AG09319 (cell line): ENCODE results near the gene SCYL1.
"Not testable (repeated sequence)": the region's sequence is repeated elsewhere in the genome, so short reads cannot be mapped to it uniquely, and the experiment has no call there.

ENCODE experiments used
- DNase-seq: peaks from one replicate; pipeline ENCODE4 v3.0.0-alpha.2; 2010; ENCODE audit warnings: low read depth; ENCODE audit errors: extremely low read depth
- TF ChIP-seq, protein P1 (sequence below): IDR thresholded peaks from 2 replicates; pipeline ENCODE4 v1.5.1; 2011; ENCODE audit warnings: low read depth, mild to moderate bottlenecking, inconsistent platforms, low read length, moderate library complexity

The SCYL1 gene

GRCh38 chr11:65504674-65505465 lies 20.0 kb upstream of the SCYL1 start:
- TF ChIP-seq, protein P1, sequence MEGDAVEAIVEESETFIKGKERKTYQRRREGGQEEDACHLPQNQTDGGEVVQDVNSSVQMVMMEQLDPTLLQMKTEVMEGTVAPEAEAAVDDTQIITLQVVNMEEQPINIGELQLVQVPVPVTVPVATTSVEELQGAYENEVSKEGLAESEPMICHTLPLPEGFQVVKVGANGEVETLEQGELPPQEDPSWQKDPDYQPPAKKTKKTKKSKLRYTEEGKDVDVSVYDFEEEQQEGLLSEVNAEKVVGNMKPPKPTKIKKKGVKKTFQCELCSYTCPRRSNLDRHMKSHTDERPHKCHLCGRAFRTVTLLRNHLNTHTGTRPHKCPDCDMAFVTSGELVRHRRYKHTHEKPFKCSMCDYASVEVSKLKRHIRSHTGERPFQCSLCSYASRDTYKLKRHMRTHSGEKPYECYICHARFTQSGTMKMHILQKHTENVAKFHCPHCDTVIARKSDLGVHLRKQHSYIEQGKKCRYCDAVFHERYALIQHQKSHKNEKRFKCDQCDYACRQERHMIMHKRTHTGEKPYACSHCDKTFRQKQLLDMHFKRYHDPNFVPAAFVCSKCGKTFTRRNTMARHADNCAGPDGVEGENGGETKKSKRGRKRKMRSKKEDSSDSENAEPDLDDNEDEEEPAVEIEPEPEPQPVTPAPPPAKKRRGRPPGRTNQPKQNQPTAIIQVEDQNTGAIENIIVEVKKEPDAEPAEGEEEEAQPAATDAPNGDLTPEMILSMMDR = no peak
- no peak for DNase-seq

DNA sequence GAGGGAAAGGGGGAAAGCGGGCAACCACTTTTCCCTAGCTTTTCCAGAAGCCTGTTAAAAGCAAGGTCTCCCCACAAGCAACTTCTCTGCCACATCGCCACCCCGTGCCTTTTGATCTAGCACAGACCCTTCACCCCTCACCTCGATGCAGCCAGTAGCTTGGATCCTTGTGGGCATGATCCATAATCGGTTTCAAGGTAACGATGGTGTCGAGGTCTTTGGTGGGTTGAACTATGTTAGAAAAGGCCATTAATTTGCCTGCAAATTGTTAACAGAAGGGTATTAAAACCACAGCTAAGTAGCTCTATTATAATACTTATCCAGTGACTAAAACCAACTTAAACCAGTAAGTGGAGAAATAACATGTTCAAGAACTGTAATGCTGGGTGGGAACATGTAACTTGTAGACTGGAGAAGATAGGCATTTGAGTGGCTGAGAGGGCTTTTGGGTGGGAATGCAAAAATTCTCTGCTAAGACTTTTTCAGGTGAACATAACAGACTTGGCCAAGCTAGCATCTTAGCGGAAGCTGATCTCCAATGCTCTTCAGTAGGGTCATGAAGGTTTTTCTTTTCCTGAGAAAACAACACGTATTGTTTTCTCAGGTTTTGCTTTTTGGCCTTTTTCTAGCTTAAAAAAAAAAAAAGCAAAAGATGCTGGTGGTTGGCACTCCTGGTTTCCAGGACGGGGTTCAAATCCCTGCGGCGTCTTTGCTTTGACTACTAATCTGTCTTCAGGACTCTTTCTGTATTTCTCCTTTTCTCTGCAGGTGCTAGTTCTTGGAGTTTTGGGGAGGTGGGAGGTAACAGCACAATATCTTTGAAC lies 19.2 kb upstream of the SCYL1 start:
- TF ChIP-seq, protein P1 = no peak
- no peak for DNase-seq

DNA sequence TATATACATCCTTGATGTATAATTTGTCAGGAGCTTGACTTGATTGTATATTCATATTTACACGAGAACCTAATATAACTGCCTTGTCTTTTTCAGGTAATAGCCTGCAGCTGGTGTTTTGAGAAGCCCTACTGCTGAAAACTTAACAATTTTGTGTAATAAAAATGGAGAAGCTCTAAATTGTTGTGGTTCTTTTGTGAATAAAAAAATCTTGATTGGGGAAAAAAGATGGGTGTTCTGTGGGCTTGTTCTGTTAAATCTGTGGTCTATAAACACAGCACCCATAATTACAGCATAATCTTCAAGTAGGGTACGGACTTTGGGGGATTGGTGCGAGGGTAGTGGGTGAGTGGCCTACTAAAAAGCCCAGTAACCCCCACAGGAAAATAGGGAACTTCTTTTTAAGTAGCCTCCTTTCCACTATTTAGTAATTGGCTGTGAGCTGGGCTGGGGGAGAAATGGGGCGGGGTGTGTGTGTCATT lies 18.6 kb upstream of the SCYL1 start:
- TF ChIP-seq, protein P1 = no peak
- DNase-seq = no peak

- DNase-seq = peak; percentile 92
- TF ChIP-seq, protein P1 = no peak
These were observed 17.9 kb upstream of the SCYL1 start for GRCh38 chr11:65506772-65507505.

DNA sequence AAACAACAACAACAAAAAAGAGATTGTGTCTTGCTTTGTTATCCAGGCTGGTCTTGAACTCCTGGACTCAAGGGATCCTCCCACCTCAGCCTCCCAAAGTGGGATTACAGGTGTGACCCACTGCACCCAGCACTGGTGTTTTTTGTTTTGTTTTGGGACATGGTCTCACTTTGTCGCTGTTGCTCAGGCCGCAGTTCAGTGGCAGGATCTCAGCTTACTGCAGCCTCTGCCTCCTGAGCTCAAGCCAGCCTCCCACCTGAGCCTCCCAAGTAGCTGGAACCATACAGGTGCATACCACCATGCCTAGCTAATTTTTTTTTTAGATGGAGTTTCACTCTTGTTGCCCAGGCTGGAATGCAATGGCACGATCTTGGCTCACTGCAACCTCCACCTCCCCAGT lies 12.6 kb upstream of the SCYL1 start:
- DNase-seq = not testable (repeated sequence)

DNA sequence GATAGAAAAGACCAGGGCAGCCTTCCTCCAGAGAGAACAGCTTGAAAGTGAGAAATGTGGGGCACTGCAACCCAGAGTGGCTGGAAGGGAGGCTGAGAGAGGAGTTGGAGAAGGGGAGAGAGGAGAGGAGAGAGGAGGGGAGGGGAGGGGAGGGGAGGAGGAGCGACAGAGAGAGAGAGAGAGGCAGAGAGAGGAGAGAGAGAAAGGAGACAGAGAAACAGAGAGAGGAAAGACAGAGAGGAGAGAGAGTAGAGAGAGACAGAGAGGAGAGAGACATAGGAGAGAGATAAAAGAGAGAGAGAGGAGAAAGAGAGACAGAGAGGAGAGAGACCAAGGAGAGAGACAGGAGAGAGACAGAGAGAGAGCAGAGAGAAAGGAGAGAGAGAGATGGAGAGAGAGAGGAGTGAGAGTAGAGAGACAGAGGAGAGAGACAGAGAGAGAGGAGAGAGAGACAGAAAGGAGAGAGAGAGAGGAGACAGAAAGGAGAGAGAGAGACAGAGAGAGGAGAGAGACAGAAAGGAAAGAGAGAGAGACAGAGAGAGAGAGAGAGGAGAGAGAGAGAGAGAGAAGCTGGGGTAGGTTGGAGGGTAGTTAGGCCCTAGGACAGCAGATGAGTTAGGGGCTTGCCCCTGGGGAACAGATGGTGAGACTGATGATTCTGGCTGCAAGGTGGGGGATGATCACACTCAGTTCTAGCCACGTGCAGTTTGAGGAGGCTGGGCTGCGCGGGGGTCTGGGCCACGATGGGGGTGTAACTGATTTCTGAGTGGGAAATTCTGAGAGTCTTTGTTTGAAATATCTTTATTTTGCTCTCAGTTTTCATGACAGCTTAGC lies 8.5 kb upstream of the SCYL1 start:
- TF ChIP-seq, protein P1 = no peak
- no peak for DNase-seq

- not testable (repeated sequence) for DNase-seq
These were observed 5.8 kb upstream of the SCYL1 start for GRCh38 chr11:65518941-65519549.

DNA sequence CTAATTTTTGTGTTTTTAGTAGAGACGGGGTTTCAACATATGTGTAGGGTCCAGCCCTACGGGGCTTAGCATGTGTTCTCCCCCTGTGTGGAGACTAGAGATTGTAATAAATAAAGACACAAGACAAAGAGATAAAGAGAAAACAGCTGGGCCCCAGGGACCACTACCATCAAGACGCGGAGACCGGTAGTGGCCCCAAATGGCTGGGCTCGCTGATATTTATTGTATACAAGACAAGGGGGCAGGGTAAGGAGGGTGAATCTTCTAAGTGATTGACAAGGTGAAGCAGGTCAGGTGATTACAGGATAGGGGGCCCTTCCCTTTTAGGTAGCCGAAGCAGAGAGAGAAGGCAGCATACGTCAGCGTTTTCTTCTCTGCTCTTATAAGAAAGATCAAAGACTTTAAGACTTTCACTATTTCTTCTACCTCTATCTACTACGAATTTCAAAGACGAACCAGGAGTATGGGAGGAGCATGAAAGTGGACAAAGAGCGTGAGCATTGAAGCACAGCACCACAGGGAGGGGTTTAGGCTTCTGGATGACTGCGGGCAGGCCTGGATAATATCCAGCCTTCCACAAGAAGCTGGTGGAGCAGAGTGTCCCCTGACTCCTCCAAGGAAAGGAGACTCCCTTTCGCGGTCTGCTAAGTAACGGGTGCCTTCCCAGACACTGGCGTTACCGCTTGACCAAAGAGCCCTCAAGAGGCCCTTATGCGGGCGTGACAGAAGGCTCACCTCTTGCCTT lies 2.9 kb upstream of the SCYL1 start:
- not testable (repeated sequence) for DNase-seq

GRCh38 chr11:65522718-65523630 lies 1.9 kb upstream of the SCYL1 start:
- not testable (repeated sequence) for DNase-seq

DNA sequence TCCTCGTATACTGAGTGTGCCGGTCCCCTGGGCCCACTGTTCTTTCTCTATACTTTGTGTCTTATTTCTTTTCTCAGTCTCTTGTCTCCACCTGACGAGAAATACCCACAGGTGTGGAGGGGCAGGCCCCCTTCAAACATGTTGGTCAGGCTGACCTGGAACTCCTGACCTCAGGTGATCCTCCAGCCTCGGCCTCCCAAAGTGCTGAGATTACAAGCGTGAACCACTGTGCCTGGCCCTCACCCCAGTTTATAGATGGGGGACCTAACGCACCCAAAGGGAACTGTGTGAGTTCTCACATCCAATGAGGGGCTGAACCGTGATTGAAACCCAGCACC lies 1.3 kb upstream of the SCYL1 start:
- DNase-seq = not testable (repeated sequence)
